ENCODE results near the gene EPHA3.

Gene EPHA3

DNA sequence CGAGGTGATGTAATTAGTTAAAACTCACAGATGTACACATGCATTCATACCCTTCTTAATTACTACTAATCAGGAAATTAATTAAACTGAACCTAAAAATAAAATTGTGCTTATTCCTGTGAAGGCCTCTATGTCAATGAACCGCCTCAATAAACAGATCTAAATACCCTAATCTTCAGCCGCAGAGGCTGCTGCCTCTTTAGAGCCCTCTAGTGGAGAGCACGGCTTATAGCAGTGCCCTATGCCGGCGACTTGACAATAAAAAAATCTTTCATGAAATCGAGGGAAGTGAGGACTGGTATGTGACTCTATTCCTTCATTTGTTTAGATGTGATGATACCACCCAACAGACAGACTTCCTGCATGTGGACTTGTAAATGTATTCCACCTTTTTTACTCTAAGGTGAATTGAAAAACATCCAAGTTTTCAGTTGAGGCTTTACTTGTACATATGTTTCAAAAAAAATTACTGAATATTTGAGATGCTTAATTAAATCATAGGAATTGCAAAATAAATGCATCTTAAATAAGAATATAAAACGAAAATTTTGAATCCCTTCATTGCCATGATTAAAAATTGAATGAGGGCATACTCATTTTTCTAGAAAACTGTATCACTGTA, 8.3 kb upstream of the EPHA3 start:
- Histone ChIP-seq H3K4me3 (ENCODE audit: severe bottlenecking) (no peak overlapping the region), H3K27ac (ENCODE audit: poor library complexity, severe bottlenecking) (no peak overlapping the region), H3K36me3 (ENCODE audit: low read depth) (no peaks in the 10 kb centered on the region), H3K4me1 (ENCODE audit: insufficient read depth, poor library complexity, severe bottlenecking) (no peaks in the 10 kb centered on the region), H3K9me3 (ENCODE audit: severe bottlenecking) (no peaks in the 10 kb centered on the region), H3K27me3 (ENCODE audit: insufficient read depth, poor library complexity, severe bottlenecking) (no peaks in the 10 kb centered on the region)
- ATAC-seq (ENCODE audit: low read depth): peak; percentile 72
- no peak for DNase-seq (ENCODE audit: low spot score)
- TF ChIP-seq CTCF (IDR thresholded peaks at IDR 0.05; ENCODE audit: poor library complexity, severe bottlenecking): peak; percentile 97

- no peak for DNase-seq (ENCODE audit: low spot score)
- TF ChIP-seq CTCF (IDR thresholded peaks at IDR 0.05; ENCODE audit: poor library complexity, severe bottlenecking): no peak
- H3K27ac ChIP-seq (ENCODE audit: poor library complexity, severe bottlenecking): no peak overlapping the region
Measured at GRCh38 chr3:89101251-89101650, 6.2 kb upstream of the EPHA3 start.

DNA sequence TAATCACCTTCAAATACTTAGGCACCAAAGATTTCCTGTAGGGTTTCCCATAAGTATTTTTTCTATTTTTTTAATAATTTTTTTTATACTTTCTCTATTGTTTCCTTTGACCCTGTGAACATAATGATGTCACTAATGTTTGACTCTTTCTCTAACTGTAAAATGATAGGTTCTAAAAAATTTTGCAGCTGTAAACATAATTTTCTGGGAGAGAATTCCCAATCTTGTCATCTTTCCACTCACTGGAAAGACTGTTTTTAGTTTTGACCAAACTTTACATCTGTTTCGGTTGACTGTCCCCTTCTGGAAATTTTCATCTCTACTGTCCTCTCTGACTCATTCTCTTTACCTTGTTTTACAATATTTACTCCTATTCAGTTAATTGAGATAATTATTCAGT, 5.5 kb upstream of the EPHA3 start:
- ATAC-seq (ENCODE audit: low read depth): no peak
- Histone ChIP-seq H3K9me3 (ENCODE audit: severe bottlenecking) (no peaks in the 10 kb centered on the region), H3K4me1 (ENCODE audit: insufficient read depth, poor library complexity, severe bottlenecking) (no peaks in the 10 kb centered on the region), H3K36me3 (ENCODE audit: low read depth) (no peaks in the 10 kb centered on the region), H3K27ac (ENCODE audit: poor library complexity, severe bottlenecking) (no peak overlapping the region), H3K4me3 (ENCODE audit: severe bottlenecking) (no peak overlapping the region), H3K27me3 (ENCODE audit: insufficient read depth, poor library complexity, severe bottlenecking) (peaks cover 5% of the 10 kb centered on the region)
- DNase-seq (ENCODE audit: low spot score): no peak
- TF ChIP-seq CTCF (IDR thresholded peaks at IDR 0.05; ENCODE audit: poor library complexity, severe bottlenecking): no peak

More at GRCh38 chr3:89101251-89101650, 6.2 kb upstream of the EPHA3 start:
- no peaks in the 10 kb centered on the region for H3K36me3 ChIP-seq (ENCODE audit: low read depth)
- no peak overlapping the region for H3K4me3 ChIP-seq (ENCODE audit: severe bottlenecking)
- H3K27me3 ChIP-seq (ENCODE audit: insufficient read depth, poor library complexity, severe bottlenecking): no peaks in the 10 kb centered on the region
- H3K9me3 ChIP-seq (ENCODE audit: severe bottlenecking): no peaks in the 10 kb centered on the region
- no peaks in the 10 kb centered on the region for H3K4me1 ChIP-seq (ENCODE audit: insufficient read depth, poor library complexity, severe bottlenecking)
- ATAC-seq (ENCODE audit: low read depth): no peak

- Histone ChIP-seq H3K9me3 (ENCODE audit: severe bottlenecking) (no peaks in the 10 kb centered on the region), H3K4me1 (ENCODE audit: insufficient read depth, poor library complexity, severe bottlenecking) (no peaks in the 10 kb centered on the region), H3K27me3 (ENCODE audit: insufficient read depth, poor library complexity, severe bottlenecking) (peaks cover 18% of the 10 kb centered on the region), H3K36me3 (ENCODE audit: low read depth) (no peaks in the 10 kb centered on the region), H3K27ac (ENCODE audit: poor library complexity, severe bottlenecking) (no peak overlapping the region), H3K4me3 (ENCODE audit: severe bottlenecking) (no peak overlapping the region)
- no peak for ATAC-seq (ENCODE audit: low read depth)
- no peak for TF ChIP-seq CTCF (IDR thresholded peaks at IDR 0.05; ENCODE audit: poor library complexity, severe bottlenecking)
- no peak for DNase-seq (ENCODE audit: low spot score)
Measured at GRCh38 chr3:89104499-89104898, 2.9 kb upstream of the EPHA3 start.

DNA sequence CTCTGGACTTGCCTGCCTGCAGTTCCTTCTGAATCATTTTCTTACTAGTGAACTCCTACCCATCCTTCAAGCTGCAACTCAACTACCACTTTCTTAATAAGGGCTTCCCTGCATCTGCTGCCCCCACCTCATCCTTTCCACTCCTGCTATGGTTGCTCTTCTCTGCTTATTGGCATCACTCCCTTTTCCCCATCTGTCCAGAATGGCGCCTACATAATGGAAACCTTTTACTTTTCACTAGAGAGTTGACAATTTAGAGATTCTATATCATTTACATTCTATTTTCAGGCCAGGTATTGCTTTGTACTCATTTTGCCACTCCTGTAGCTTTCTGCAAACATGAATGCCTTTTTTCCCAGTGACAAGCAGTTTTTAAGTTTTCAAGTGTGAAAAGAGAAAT, 1.9 kb upstream of the EPHA3 start:
- no peak for TF ChIP-seq CTCF (IDR thresholded peaks at IDR 0.05; ENCODE audit: poor library complexity, severe bottlenecking)
- no peaks in the 10 kb centered on the region for H3K36me3 ChIP-seq (ENCODE audit: low read depth)
- H3K4me3 ChIP-seq (ENCODE audit: severe bottlenecking): no peak overlapping the region
- H3K4me1 ChIP-seq (ENCODE audit: insufficient read depth, poor library complexity, severe bottlenecking): no peaks in the 10 kb centered on the region
- no peaks in the 10 kb centered on the region for H3K9me3 ChIP-seq (ENCODE audit: severe bottlenecking)
- peaks cover 19% of the 10 kb centered on the region for H3K27me3 ChIP-seq (ENCODE audit: insufficient read depth, poor library complexity, severe bottlenecking)
- H3K27ac ChIP-seq (ENCODE audit: poor library complexity, severe bottlenecking): no peak overlapping the region
- DNase-seq (ENCODE audit: low spot score) (no peak), ATAC-seq (ENCODE audit: low read depth) (no peak)
